Memory B cell (primary cell): ENCODE measurements around the gene DSCAM.
"Not testable (repeated sequence)": the region's sequence is repeated elsewhere in the genome, so short reads cannot be mapped to it uniquely, and the experiment has no call there.

ENCODE experiments used
- ATAC-seq: fragments of 150-1000 bp; cut with Tn5 transposase; 2 replicates; pipeline ENCODE4 v1.10.0; 2021; ENCODE audit warnings: low read depth, mild to moderate bottlenecking, moderate library complexity
- DNase-seq, 2 donors: peaks; one replicate each; pipeline ENCODE4 v3.0.0; 2022; ENCODE audit warnings: low spot score in 2 of 2
- H3K27ac Mint-ChIP-seq: one replicate; pipeline ENCODE4 v1.8.0; 2022; ENCODE audit warnings: mild to moderate bottlenecking, moderate library complexity, mixed read lengths
- H3K27me3 Mint-ChIP-seq: one replicate; pipeline ENCODE4 v1.8.0; 2022; ENCODE audit warnings: mixed read lengths
- H3K36me3 Mint-ChIP-seq: one replicate; pipeline ENCODE4 v1.8.0; 2022; ENCODE audit warnings: mild to moderate bottlenecking, mixed read lengths
- H3K4me1 Mint-ChIP-seq: one replicate; pipeline ENCODE4 v1.8.0; 2022; ENCODE audit warnings: mixed read lengths
- H3K4me3 Mint-ChIP-seq: one replicate; pipeline ENCODE4 v1.8.0; 2022; ENCODE audit warnings: mild to moderate bottlenecking, moderate library complexity, mixed read lengths
- H3K9me3 Mint-ChIP-seq: one replicate; pipeline ENCODE4 v1.8.0; 2022; ENCODE audit warnings: mixed read lengths

Gene DSCAM

GRCh38 chr21:40313260-40313659, 533.7 kb downstream of the DSCAM start:
- ATAC-seq (no peak), DNase-seq (no peak)
- Mint-ChIP-seq H3K9me3 (peaks cover 3% of the 10 kb centered on the region), H3K27me3 (no peaks in the 10 kb centered on the region), H3K36me3 (no peaks in the 10 kb centered on the region), H3K4me1 (no peaks in the 10 kb centered on the region), H3K4me3 (no peak overlapping the region), H3K27ac (no peak overlapping the region)

- Mint-ChIP-seq H3K4me1 (no peaks in the 10 kb centered on the region), H3K4me3 (no peak overlapping the region), H3K27ac (no peak overlapping the region), H3K36me3 (no peaks in the 10 kb centered on the region), H3K9me3 (peaks cover 7% of the 10 kb centered on the region), H3K27me3 (no peaks in the 10 kb centered on the region)
- no peak for ATAC-seq
- DNase-seq: no peak
Observed at GRCh38 chr21:40300300-40300699, 546.7 kb downstream of the DSCAM start.

DNA sequence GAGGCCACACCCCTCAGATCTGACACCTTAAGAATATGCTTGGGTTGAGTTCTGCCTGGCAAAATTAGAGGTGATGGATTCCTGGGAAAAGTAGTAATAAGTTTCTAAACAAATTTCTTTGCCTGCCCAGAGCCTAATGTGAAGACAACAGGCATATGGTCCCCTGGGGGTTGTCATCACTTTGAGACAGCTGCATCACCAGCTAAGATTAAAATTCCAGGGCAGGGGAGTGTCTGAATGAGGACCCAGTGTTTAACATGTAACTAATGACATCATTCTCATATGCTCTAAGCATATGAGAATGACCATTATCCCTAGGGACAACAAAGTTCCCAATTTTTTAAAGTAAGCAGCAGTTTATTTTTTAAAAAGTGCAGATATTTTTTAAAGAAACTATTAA, 547.5 kb downstream of the DSCAM start:
- ATAC-seq (no peak), DNase-seq (no peak)
- H3K9me3 Mint-ChIP-seq: peaks cover 7% of the 10 kb centered on the region
- H3K27me3 Mint-ChIP-seq: no peaks in the 10 kb centered on the region
- H3K4me3 Mint-ChIP-seq: no peak overlapping the region
- H3K27ac Mint-ChIP-seq: no peak overlapping the region
- no peaks in the 10 kb centered on the region for H3K36me3 Mint-ChIP-seq
- no peaks in the 10 kb centered on the region for H3K4me1 Mint-ChIP-seq

- DNase-seq: no peak
- Mint-ChIP-seq H3K27ac (no peak overlapping the region), H3K36me3 (no peaks in the 10 kb centered on the region), H3K27me3 (no peaks in the 10 kb centered on the region), H3K4me1 (no peaks in the 10 kb centered on the region), H3K4me3 (no peak overlapping the region), H3K9me3 (no peaks in the 10 kb centered on the region)
- ATAC-seq: no peak
Observed at GRCh38 chr21:40294345-40294744, 552.6 kb downstream of the DSCAM start.

DNA sequence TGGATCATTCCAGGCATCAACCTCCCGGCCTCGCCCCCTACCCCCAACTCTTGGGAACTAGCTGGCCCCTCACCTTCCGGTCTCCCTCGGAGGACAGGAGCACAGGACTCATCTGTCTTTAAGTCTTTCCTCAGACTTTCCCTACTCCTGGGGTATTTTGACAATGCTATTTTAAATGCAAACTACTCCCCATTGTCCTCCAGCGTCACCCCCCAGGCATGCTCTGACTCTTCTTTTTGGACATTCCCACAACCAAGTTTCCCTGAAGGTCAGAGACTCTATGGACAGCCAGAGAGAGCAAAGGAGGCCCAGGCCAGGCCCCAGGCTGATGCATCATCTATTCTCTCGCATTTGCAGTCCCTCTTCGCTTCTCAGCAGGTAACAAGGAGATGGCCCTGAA, 555.4 kb downstream of the DSCAM start:
- H3K4me3 Mint-ChIP-seq: no peak overlapping the region
- no peak for ATAC-seq
- H3K27me3 Mint-ChIP-seq: no peaks in the 10 kb centered on the region

GRCh38 chr21:40284409-40284808, 562.5 kb downstream of the DSCAM start:
- H3K4me1 Mint-ChIP-seq: no peaks in the 10 kb centered on the region
- H3K27ac Mint-ChIP-seq: no peak overlapping the region
- no peaks in the 10 kb centered on the region for H3K27me3 Mint-ChIP-seq
- H3K9me3 Mint-ChIP-seq: peaks cover 3% of the 10 kb centered on the region
- DNase-seq (no peak), ATAC-seq (no peak)
- no peaks in the 10 kb centered on the region for H3K36me3 Mint-ChIP-seq
- no peak overlapping the region for H3K4me3 Mint-ChIP-seq

More for the DNA sequence above, 555.4 kb downstream of the DSCAM start:
- no peaks in the 10 kb centered on the region for H3K9me3 Mint-ChIP-seq
- H3K36me3 Mint-ChIP-seq: no peaks in the 10 kb centered on the region
- H3K27ac Mint-ChIP-seq: no peak overlapping the region
- DNase-seq: no peak
- H3K4me1 Mint-ChIP-seq: no peaks in the 10 kb centered on the region

DNA sequence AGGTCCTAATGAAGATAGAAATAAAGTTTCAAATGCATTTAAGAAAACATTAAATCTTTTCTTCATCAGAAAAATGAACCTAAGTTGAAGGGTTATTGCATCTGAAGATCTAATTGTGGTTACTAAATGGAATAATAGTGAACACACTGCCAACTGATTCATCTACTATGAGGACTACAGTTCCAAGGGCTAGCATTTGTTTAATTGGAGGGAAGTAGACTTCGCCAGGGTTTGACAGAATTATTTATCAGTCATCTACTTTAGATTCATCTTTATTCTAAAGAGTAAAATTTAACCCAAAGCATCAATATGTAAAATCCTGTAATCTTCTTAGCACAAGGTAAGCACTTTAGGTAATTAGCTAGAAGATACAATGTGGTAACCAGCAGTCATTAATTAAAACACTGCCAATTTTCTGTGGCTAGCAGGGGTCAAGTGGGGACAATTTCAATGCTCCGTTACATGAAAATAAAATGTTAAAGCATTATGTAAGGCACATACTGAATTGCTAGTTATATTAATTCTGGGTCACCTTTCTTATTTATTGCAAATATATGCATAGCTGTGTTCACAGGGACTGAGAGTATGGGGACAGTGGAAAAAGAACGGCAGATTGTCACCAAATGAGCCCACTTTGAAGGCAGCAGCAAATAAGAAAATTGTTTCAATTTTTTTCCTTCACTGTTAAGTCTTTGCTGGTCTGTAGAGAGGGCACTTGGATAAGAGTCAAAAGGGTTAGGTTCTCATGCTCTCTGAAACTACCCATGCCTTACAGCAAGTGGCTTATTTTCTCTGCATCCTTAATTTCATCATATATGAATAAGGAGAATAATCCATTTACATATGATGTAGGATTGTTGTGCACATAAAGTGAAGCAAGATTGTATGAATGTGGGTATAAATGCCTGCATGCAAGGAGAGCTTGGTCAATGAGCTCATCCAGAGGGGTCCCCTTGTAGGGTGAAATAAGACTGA, 563.8 kb downstream of the DSCAM start:
- peaks cover 3% of the 10 kb centered on the region for H3K9me3 Mint-ChIP-seq
- no peaks in the 10 kb centered on the region for H3K36me3 Mint-ChIP-seq
- no peak overlapping the region for H3K4me3 Mint-ChIP-seq
- no peak overlapping the region for H3K27ac Mint-ChIP-seq
- H3K4me1 Mint-ChIP-seq: no peaks in the 10 kb centered on the region
- no peaks in the 10 kb centered on the region for H3K27me3 Mint-ChIP-seq
- DNase-seq (no peak), ATAC-seq (no peak)

DNA sequence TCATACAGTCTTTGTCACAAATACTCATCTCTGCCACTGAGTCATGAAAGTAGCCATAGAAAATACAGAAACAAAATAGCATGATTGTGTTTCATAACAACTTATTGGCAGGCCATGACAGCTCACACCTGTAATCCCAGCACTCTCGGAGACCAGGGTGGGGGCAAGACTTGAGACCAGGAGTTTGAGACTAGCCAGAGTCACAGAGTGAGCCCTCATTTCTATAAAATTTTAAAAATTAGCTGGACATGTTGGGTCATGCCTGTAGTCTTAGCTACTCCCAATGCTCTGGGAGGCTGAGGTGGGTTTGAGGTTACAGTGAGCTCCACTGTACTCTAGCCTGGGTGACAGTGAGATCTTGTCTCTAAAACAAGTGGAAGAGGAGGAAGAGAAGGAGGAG, 568.6 kb downstream of the DSCAM start:
- no peak overlapping the region for H3K4me3 Mint-ChIP-seq
- ATAC-seq: no peak
- H3K9me3 Mint-ChIP-seq: peaks cover under 1% of the 10 kb centered on the region
- H3K36me3 Mint-ChIP-seq: no peaks in the 10 kb centered on the region
- H3K4me1 Mint-ChIP-seq: no peaks in the 10 kb centered on the region
- no peaks in the 10 kb centered on the region for H3K27me3 Mint-ChIP-seq
- no peak for DNase-seq
- H3K27ac Mint-ChIP-seq: no peak overlapping the region

DNA sequence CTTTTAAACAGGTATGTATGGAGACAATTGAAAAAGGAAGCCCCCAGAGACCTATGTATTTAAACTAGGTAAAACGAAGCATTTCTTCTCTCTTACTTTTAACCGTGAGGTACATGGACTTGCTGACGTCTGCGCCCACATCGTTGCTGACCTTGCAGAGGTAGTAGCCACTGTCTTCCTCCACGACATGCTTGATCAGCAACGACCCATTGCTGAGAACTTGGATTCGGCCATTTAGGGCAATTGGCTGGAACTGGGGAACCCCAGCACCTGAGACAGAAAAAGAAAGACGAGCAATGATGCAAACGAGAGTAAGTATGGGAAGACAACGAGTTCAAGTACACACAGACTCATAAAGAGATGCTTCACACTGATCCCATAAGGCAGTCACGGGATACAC, 571.0 kb downstream of the DSCAM start:
- H3K4me3 Mint-ChIP-seq: no peak overlapping the region
- H3K27me3 Mint-ChIP-seq: no peaks in the 10 kb centered on the region
- H3K4me1 Mint-ChIP-seq: no peaks in the 10 kb centered on the region
- DNase-seq (no peak), ATAC-seq (no peak)
- no peaks in the 10 kb centered on the region for H3K36me3 Mint-ChIP-seq
- peaks cover 2% of the 10 kb centered on the region for H3K9me3 Mint-ChIP-seq
- H3K27ac Mint-ChIP-seq: no peak overlapping the region

GRCh38 chr21:40272037-40272436, 574.9 kb downstream of the DSCAM start:
- H3K4me1 Mint-ChIP-seq: no peaks in the 10 kb centered on the region
- H3K4me3 Mint-ChIP-seq: no peak overlapping the region
- H3K9me3 Mint-ChIP-seq: peaks cover 2% of the 10 kb centered on the region
- ATAC-seq (no peak), DNase-seq (no peak)
- H3K27me3 Mint-ChIP-seq: no peaks in the 10 kb centered on the region
- no peaks in the 10 kb centered on the region for H3K36me3 Mint-ChIP-seq
- no peak overlapping the region for H3K27ac Mint-ChIP-seq

- peaks cover 2% of the 10 kb centered on the region for H3K9me3 Mint-ChIP-seq
- no peaks in the 10 kb centered on the region for H3K36me3 Mint-ChIP-seq
- no peak for DNase-seq
- H3K27ac Mint-ChIP-seq: no peak overlapping the region
- no peak for ATAC-seq
- no peaks in the 10 kb centered on the region for H3K4me1 Mint-ChIP-seq
- no peaks in the 10 kb centered on the region for H3K27me3 Mint-ChIP-seq
- H3K4me3 Mint-ChIP-seq: no peak overlapping the region
Observed at GRCh38 chr21:40271164-40271563, 575.8 kb downstream of the DSCAM start.

DNA sequence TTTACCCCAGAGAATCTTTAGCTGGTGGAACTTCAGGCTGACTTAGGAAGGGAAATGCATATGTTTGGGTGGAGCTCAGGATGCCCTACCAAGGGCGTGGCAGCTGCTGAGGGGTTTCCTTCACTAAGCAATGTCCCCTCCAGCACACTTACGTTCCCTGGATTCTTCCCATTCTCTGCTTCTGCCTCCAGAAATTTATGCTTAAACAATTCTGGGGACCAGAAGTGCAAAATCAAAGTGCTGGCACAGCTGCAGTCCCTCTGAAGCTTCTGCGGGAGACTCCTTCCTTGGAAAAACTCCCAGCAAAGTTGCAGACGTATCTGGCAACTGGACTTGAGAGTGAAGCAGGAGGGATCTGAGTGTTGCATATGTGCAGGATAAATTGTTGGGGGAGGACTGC, 576.9 kb downstream of the DSCAM start:
- peaks cover 2% of the 10 kb centered on the region for H3K9me3 Mint-ChIP-seq
- H3K4me3 Mint-ChIP-seq: no peak overlapping the region

GRCh38 chr21:40269239-40269638, 577.7 kb downstream of the DSCAM start:
- Mint-ChIP-seq H3K27ac (no peak overlapping the region), H3K4me1 (no peaks in the 10 kb centered on the region), H3K36me3 (no peaks in the 10 kb centered on the region), H3K4me3 (no peak overlapping the region), H3K9me3 (peaks cover 2% of the 10 kb centered on the region), H3K27me3 (no peaks in the 10 kb centered on the region)
- DNase-seq (no peak), ATAC-seq (no peak)

More for the DNA sequence above, 576.9 kb downstream of the DSCAM start:
- Mint-ChIP-seq H3K4me1 (no peaks in the 10 kb centered on the region), H3K27me3 (no peaks in the 10 kb centered on the region), H3K36me3 (no peaks in the 10 kb centered on the region), H3K27ac (no peak overlapping the region)
- no peak for DNase-seq
- ATAC-seq: no peak

- not testable (repeated sequence) for H3K27ac Mint-ChIP-seq, ATAC-seq, H3K27me3 Mint-ChIP-seq, H3K4me1 Mint-ChIP-seq, H3K36me3 Mint-ChIP-seq, H3K9me3 Mint-ChIP-seq, DNase-seq, H3K4me3 Mint-ChIP-seq
Observed at GRCh38 chr21:40258456-40258855, 588.5 kb downstream of the DSCAM start.

DNA sequence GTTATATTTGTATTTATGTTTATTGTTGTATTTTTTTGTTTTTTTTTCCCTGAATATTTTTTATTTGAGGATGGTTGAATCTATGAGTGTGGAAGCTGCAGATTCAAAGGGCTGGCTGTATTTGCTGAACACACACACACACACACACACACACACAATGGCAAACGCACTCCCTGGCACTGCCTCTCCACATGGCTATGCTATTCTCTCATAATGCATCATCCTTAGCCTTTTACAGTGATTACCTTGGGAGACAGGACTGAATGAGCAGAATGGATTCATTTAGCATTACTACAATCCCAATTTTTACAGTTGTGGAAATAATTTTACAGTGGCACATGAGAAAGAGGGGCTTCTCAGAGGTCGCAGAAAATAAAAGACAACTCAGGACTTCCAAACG, 589.6 kb downstream of the DSCAM start:
- H3K27ac Mint-ChIP-seq: no peak overlapping the region
- no peaks in the 10 kb centered on the region for H3K4me1 Mint-ChIP-seq
- DNase-seq (no peak), ATAC-seq (no peak)
- no peak overlapping the region for H3K4me3 Mint-ChIP-seq
- H3K27me3 Mint-ChIP-seq: no peaks in the 10 kb centered on the region
- H3K9me3 Mint-ChIP-seq: peaks cover 5% of the 10 kb centered on the region
- H3K36me3 Mint-ChIP-seq: no peaks in the 10 kb centered on the region
